Endothelial cell of umbilical vein (primary cell): ENCODE data around the gene CTDSP1. TPM values are rescaled to one million over a fixed set of nuclear protein-coding genes. Genes with fewer than 3 reads are reported as not detected.

Experiments used
- BruUV-seq: library from RNA; stranded (reverse); fragments of 400-500 nt; replicated peaks from 2 replicates; lab custom pipeline; 2021; lab: Mats Ljungman, UMichigan
- CTCF ChIA-PET: fragments of 300-600, 350-600 bp; sonication (Branson Sonifier 250); formaldehyde crosslinking; loops from one replicate; lab custom pipeline; 2021; ENCODE audit warnings: antibody characterized with exemption, inconsistent platforms; lab: Charles Lee
- POLR2A ChIA-PET: fragments of 300-600, 350-600 bp; sonication (Branson Sonifier 250); formaldehyde crosslinking; loops from one replicate; lab custom pipeline; 2021; ENCODE audit warnings: antibody characterized with exemption, inconsistent platforms; lab: Charles Lee
- DNase-seq: peaks from one replicate; pipeline ENCODE4 v3.0.0-alpha.2; 2011; ENCODE audit warnings: low read depth, low spot score
- FAIRE-seq: peaks from 2 replicates; lab custom pipeline; 2011; peaks lifted over from hg19 to GRCh38; lab: Jason Lieb, UNC
- H2AFZ ChIP-seq: 2 replicates; pipeline ENCODE4 v1.6.0; 2012; ENCODE audit warnings: low read depth, low read length, control low read depth, inconsistent platforms
- H3K27ac ChIP-seq: 2 replicates; pipeline ENCODE4 v1.5.1; 2011; ENCODE audit warnings: low read depth, mild to moderate bottlenecking, control low read depth, low read length, moderate library complexity; ENCODE audit not compliant: insufficient read depth
- H3K27me3 ChIP-seq, 2 experiments: 2 replicates each; pipeline versions ENCODE4 v1.6.0 to v1.6.1; 2011; ENCODE audit warnings: low read length in 2 of 2, mixed read lengths in 1 of 2; ENCODE audit not compliant: control insufficient read depth in 2 of 2, insufficient read depth in 2 of 2
- H3K36me3 ChIP-seq, 2 experiments: 2 replicates in 1 of 2; 3 replicates in 1 of 2; pipeline ENCODE4 v1.5.1; 2011; ENCODE audit warnings: low read length in 2 of 2, mild to moderate bottlenecking in 1 of 2, moderate library complexity in 1 of 2; ENCODE audit not compliant: control insufficient read depth in 2 of 2, insufficient read depth in 2 of 2; ENCODE audit errors: extremely low read depth in 1 of 2
- H3K4me1 ChIP-seq: 3 replicates; pipeline ENCODE4 v1.5.1; 2011; ENCODE audit warnings: mild to moderate bottlenecking, low read length; ENCODE audit not compliant: control insufficient read depth, insufficient read depth; ENCODE audit errors: extremely low read depth
- H3K4me2 ChIP-seq: 2 replicates; pipeline ENCODE4 v1.6.1; 2011; ENCODE audit warnings: low read length, control low read depth, mixed read lengths; ENCODE audit not compliant: insufficient read depth
- H3K4me3 ChIP-seq, 3 experiments: fragments of 200-600 bp in 1 of 3; sonication (generic), shearing (Covaris generic) in 1 of 3; replicated peaks in 1 of 3; 2 replicates each; pipeline ENCODE4 v1.5.1; 2011 to 2016; ENCODE audit warnings: control low read depth in 3 of 3, low read length in 3 of 3, mild to moderate bottlenecking in 2 of 3, inconsistent platforms in 1 of 3, low read depth in 1 of 3, moderate library complexity in 1 of 3; ENCODE audit not compliant: insufficient read depth in 1 of 3
- H3K79me2 ChIP-seq: 2 replicates; pipeline ENCODE4 v1.6.0; 2012; ENCODE audit warnings: low read length, inconsistent platforms; ENCODE audit not compliant: control insufficient read depth, insufficient read depth
- H3K9ac ChIP-seq: replicated peaks from 2 replicates; pipeline ENCODE3; 2011; ENCODE audit warnings: low read length, control low read depth; ENCODE audit not compliant: insufficient read depth; ENCODE audit errors: extremely low read depth
- H3K9me1 ChIP-seq: replicated peaks from 3 replicates; pipeline ENCODE4 v1.6.0; 2011; ENCODE audit warnings: mild to moderate bottlenecking, low read length; ENCODE audit not compliant: control insufficient read depth, insufficient read depth; ENCODE audit errors: extremely low read depth
- H3K9me3 ChIP-seq: replicated peaks from 2 replicates; pipeline ENCODE4 v1.5.1; 2012; ENCODE audit warnings: low read length, inconsistent platforms; ENCODE audit not compliant: control insufficient read depth, insufficient read depth
- H4K20me1 ChIP-seq: replicated peaks from 2 replicates; pipeline ENCODE3; 2011; ENCODE audit warnings: mild to moderate bottlenecking, low read length; ENCODE audit not compliant: control insufficient read depth, insufficient read depth; ENCODE audit errors: extremely low read depth
- CTCF ChIP-seq, 2 donors: IDR thresholded peaks; 1 replicate in 1 of 2; 2 replicates in 1 of 2; pipeline ENCODE4 v1.5.1; 2011; ENCODE audit warnings: low read length in 2 of 2, mild to moderate bottlenecking in 2 of 2, moderate library complexity in 2 of 2, control low read depth in 1 of 2, inconsistent platforms in 1 of 2, low read depth in 1 of 2; ENCODE audit not compliant: insufficient read depth in 1 of 2; ENCODE audit errors: extremely low read depth in 1 of 2
- EZH2 ChIP-seq: IDR thresholded peaks from 2 replicates; pipeline ENCODE4 v1.6.1; 2012; ENCODE audit warnings: borderline replicate concordance, low read depth, mild to moderate bottlenecking, moderate library complexity, low read length, inconsistent platforms; ENCODE audit not compliant: severe bottlenecking
- FOS ChIP-seq: IDR thresholded peaks from 2 replicates; pipeline ENCODE4 v1.6.1; 2011; ENCODE audit warnings: mild to moderate bottlenecking, low read length, moderate library complexity, borderline replicate concordance; ENCODE audit not compliant: insufficient read depth
- GATA2 ChIP-seq: IDR thresholded peaks from 2 replicates; pipeline ENCODE4 v1.7.0; 2011; ENCODE audit warnings: low read depth, mild to moderate bottlenecking, moderate library complexity, mixed read lengths, low read length; ENCODE audit not compliant: insufficient read length, insufficient read depth
- JUN ChIP-seq: IDR thresholded peaks from 2 replicates; pipeline ENCODE4 v1.6.1; 2011; ENCODE audit warnings: borderline replicate concordance, low read depth; ENCODE audit not compliant: insufficient read length, insufficient read depth
- MAX ChIP-seq: IDR thresholded peaks from 2 replicates; pipeline ENCODE4 v1.6.1; 2011; ENCODE audit not compliant: insufficient read depth, insufficient read length
- MYC ChIP-seq: IDR thresholded peaks from one replicate; pipeline ENCODE4 v1.6.1; 2011; ENCODE audit warnings: mild to moderate bottlenecking, low read depth, low read length
- POLR2A ChIP-seq: IDR thresholded peaks from 2 replicates; pipeline ENCODE4 v1.6.1; 2012; ENCODE audit warnings: low read depth, mild to moderate bottlenecking, control low read depth, low read length
- POLR2AphosphoS5 ChIP-seq: IDR thresholded peaks from 2 replicates; pipeline ENCODE4 v1.6.1; 2012; ENCODE audit warnings: low read depth, mild to moderate bottlenecking, control low read depth, low read length, moderate library complexity; ENCODE audit not compliant: insufficient read depth
- dilution Hi-C: fragments of 300-500 bp; cut with MboI; formaldehyde crosslinking; loops from one replicate; pipeline ENCODE4 v1.15.0; 2019; ENCODE audit warnings: low sequenced_read_pairs; ENCODE audit not compliant: extremely low pct_ligation_motif_present
- intact Hi-C: fragments of 100-400 bp; cut with micrococcal nuclease; formaldehyde crosslinking; loops from one replicate; pipeline ENCODE4 v1.10.0; 2022
- polyA plus RNA-seq, 4 experiments: library from polyadenylated mRNA; depleted of rRNA in 3 of 4; stranded (reverse) in 3 of 4; unstranded in 1 of 4; fragments of >200 nt; gene quantifications; 2 replicates each; pipeline versions ENCODE4 v1.2.1 to v1.2.3, GENCODE V29; 2011 to 2012; ENCODE audit warnings: missing spikeins in 1 of 4
- total RNA-seq: library from RNA; stranded (reverse); gene quantifications from 2 replicates; pipeline ENCODE4 v1.2.3, GENCODE V29; 2021

CTDSP1 gene
- total and polyA plus RNA-seq, 2 donors (not counting 3 experiments of a cell fraction or from before 2014, with no cell fraction given): 86.1 to 112 TPM

DNA sequence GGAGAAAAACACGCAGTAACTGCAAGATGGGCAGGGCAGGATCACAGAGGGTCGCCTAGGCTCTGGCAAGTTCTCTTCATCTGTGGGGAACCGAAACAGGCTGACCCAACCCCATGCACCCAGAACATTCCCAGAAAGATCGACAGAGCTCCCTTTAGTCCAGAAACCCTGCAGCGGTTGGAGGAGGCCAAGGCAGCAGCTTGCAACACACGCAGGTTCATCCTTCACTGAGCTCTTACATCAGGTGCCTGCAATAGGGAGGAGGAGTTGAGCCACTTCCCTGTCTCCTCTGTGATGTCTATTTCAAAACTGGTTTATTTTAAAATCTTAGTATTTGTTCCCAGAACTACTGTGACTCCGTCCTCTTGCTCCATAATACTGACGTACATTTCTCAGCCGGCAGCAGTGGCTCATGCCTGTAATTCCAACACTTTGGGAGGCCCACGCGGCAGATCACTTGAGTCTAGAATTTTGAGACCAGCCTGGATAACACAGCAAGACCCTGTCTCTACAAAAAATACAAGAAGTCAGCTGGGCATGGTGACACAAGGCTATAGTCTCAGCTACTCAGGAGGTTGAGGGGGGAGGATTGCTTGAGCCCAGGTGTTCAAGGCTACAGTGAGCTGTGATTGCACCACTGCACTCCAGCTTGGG is 29.1 kb upstream of the CTDSP1 start:
- Histone ChIP-seq H3K4me3 (no peak overlapping the region), H4K20me1 (no peaks in the 10 kb centered on the region), H3K4me2 (no peak overlapping the region), H3K9me3 (no peaks in the 10 kb centered on the region), H3K79me2 (no peaks in the 10 kb centered on the region), H3K36me3 (no peaks in the 10 kb centered on the region), H3K27ac (no peak overlapping the region), H3K27me3 (no peaks in the 10 kb centered on the region), H2AFZ (no peak overlapping the region), H3K9ac (no peak overlapping the region), H3K4me1 (no peaks in the 10 kb centered on the region), H3K9me1 (no peaks in the 10 kb centered on the region)
- TF ChIP-seq JUN (no peak), FOS (no peak), POLR2A (no peak)
- BruUV-seq: no TSS peak
- intact Hi-C loops (no loop called here), dilution Hi-C loops (no loop called here)
- POLR2A ChIA-PET: no interaction called here
- CTCF ChIA-PET: interaction anchor here (1.6 to 1.7 kb wide), 2 partner anchors 9 to 26 kb away, joined by 3 to 4 read pairs; no protein-coding TSS in a partner anchor
- no peak for FAIRE-seq
- no peak for DNase-seq

DNA sequence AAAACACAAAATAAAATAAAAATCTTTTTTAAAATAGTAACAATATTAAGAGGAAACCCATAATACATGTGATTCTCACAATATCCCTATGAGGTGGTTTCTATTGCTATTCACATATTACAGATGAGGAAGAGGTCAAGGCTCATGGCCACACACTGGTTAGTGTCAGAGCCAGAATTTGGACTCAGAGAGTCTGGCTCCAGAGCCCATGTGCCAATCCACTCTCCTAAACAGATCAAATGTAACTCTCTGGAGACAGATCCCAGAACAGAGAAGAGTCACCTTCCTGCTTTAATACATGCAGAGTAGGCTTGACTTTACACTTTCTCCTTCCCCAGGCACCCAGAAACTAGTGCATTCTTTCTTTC is 27.7 kb upstream of the CTDSP1 start:
- H3K36me3 ChIP-seq: no peaks in the 10 kb centered on the region
- intact Hi-C loops: no loop called here
- no peak for TF ChIP-seq FOS
- no peak for TF ChIP-seq MYC
- no peak for TF ChIP-seq MAX
- TF ChIP-seq POLR2AphosphoS5: no peak
- no peak for TF ChIP-seq CTCF (IDR thresholded peaks at IDR 0.05; ENCODE audit: extremely low read depth in 1 of 2, insufficient read depth in 1 of 2, low read depth in 1 of 2, low read length in 2 of 2)
- TF ChIP-seq JUN: no peak
- no peak for TF ChIP-seq GATA2
- TF ChIP-seq EZH2: no peak
- TF ChIP-seq POLR2A: no peak
- no peaks in the 10 kb centered on the region for H4K20me1 ChIP-seq
- no peaks in the 10 kb centered on the region for H3K79me2 ChIP-seq
- no peaks in the 10 kb centered on the region for H3K9me1 ChIP-seq
- H3K4me2 ChIP-seq: no peak overlapping the region
- no peak overlapping the region for H3K27ac ChIP-seq
- POLR2A ChIA-PET: no interaction called here
- H3K4me3 ChIP-seq: no peak overlapping the region
- CTCF ChIA-PET: interaction anchor here (1.6 kb wide), 1 partner anchor 24 kb away, joined by 4 read pairs; no protein-coding TSS in a partner anchor
- no peak for FAIRE-seq
- no peak for DNase-seq
- no peaks in the 10 kb centered on the region for H3K4me1 ChIP-seq
- dilution Hi-C loops: no loop called here
- H2AFZ ChIP-seq: no peak overlapping the region
- no peaks in the 10 kb centered on the region for H3K9me3 ChIP-seq
- BruUV-seq: no TSS peak
- H3K9ac ChIP-seq: no peak overlapping the region
- no peaks in the 10 kb centered on the region for H3K27me3 ChIP-seq
